ENCODE results near the gene PHAF1. TPM values are rescaled to one million over a fixed set of nuclear protein-coding genes. Genes with fewer than 3 reads are reported as not detected.

PHAF1 gene
- total RNA-seq, 2 experiments from 2014 or later: 12.7 to 14.0 TPM

GRCh38 chr16:67147437-67148140 is 37.8 kb downstream of the PHAF1 start:
- H3K4me1 Mint-ChIP-seq: peaks cover 5% of the 10 kb centered on the region
- no peak overlapping the region for H3K4me3 Mint-ChIP-seq
- H3K9me3 Mint-ChIP-seq (ENCODE audit: low read depth): no peaks in the 10 kb centered on the region
- H3K27me3 Mint-ChIP-seq: peaks cover 9% of the 10 kb centered on the region
- ATAC-seq (no peak), DNase-seq (no peak)
- H3K27ac Mint-ChIP-seq: no peak overlapping the region
- peaks cover 36% of the 10 kb centered on the region for H3K36me3 Mint-ChIP-seq (ENCODE audit: low read depth)
- POLR2A ChIA-PET: no interaction called here
- CTCF ChIA-PET: interaction anchor here (1.0 kb wide), 1 partner anchor 10 kb away, joined by 3 read pairs; no protein-coding TSS in a partner anchor
- intact Hi-C loops (cut with DNase I, micrococcal nuclease): no loop called here

GRCh38 chr16:67148221-67148620 is 38.5 kb downstream of the PHAF1 start:
- ChIA-PET POLR2A (no interaction called here), CTCF (no interaction called here)
- Mint-ChIP-seq H3K27me3 (peaks cover 14% of the 10 kb centered on the region), H3K36me3 (ENCODE audit: low read depth) (peaks cover 32% of the 10 kb centered on the region), H3K4me1 (peaks cover 9% of the 10 kb centered on the region), H3K27ac (no peak overlapping the region), H3K9me3 (ENCODE audit: low read depth) (no peaks in the 10 kb centered on the region), H3K4me3 (no peak overlapping the region)
- DNase-seq: no peak
- intact Hi-C loops (cut with DNase I, micrococcal nuclease): no loop called here
- ATAC-seq: no peak

DNA sequence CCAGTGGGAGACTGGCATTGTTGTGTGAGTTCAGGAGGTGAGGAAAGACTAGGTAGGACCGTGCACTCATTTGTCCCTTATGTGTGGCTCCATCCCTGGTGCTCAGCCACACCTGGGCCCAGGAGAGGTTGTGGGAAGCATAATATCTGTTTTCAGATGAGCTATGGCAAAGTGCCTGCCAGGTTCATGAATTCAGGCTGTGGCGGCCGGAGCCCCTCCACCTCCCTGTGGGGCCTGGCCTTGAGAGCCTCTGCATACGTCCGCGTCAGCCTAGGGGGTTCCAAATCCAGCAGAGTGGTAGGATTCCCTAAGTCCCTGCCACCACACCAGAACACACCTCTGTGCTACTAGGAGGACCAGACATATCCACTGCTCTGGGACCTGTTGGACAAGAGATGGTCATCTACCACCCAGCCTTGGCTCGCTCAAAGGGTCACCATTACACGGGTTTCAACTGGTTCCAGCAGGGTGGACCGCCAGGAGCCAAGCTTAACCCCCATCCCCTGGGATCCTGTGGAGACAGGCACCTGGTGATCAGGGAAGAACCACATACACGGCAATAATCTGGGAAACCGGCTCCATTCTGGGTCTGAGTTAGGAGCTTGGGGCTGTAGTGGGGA is 39.0 kb downstream of the PHAF1 start:
- H3K9me3 Mint-ChIP-seq (ENCODE audit: low read depth): no peaks in the 10 kb centered on the region
- CTCF ChIA-PET: interaction anchor here (0.7 kb wide), 1 partner anchor 37 kb away, joined by 3 read pairs; no protein-coding TSS in a partner anchor
- DNase-seq (no peak), ATAC-seq (no peak)
- no peak overlapping the region for H3K27ac Mint-ChIP-seq
- H3K36me3 Mint-ChIP-seq (ENCODE audit: low read depth): peaks cover 28% of the 10 kb centered on the region
- intact Hi-C loops (cut with DNase I, micrococcal nuclease): no loop called here
- POLR2A ChIA-PET: no interaction called here
- H3K4me3 Mint-ChIP-seq: peak overlapping the region; percentile 10
- peaks cover 14% of the 10 kb centered on the region for H3K27me3 Mint-ChIP-seq
- peaks cover 10% of the 10 kb centered on the region for H3K4me1 Mint-ChIP-seq

DNA sequence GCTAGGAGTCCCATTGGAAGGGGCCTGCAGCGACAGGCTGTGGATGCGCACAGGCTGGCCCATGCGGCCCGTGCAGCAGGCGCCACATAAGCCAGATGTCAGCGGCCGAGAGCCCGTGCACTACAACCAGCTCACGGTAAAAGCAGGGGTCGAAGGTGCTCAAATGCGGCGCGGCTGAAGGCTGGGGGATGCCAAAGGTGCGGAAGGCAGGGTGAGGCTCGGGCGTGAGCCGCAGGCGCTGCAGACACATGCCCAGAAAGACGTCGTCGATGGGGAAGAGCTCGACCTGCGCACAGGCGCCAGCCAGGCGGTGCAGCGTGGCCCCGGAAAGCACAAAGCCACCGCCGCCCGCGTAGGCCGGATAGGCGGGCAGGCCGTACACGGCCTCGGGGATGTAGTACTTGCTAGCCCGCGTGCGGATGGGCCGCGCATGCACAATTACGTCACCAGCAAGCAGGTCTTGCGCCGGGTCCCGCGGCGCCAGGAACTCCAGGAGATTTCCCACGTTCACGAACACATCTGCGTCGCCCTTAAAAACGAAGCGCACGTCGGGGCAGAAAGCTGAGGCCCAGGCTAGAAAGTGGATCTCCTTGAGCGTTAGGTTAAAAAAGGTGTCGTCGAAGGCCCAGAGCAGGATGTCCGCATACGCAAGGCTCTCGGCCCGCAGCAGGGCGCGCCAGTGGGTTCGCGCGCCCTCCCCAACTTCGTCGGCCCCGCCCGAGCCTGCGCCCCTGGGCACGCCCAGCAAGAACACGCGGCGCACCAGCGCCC is 39.7 kb downstream of the PHAF1 start:
- ATAC-seq (peak; percentile 17), DNase-seq (no peak)
- Mint-ChIP-seq H3K36me3 (ENCODE audit: low read depth) (peaks cover 31% of the 10 kb centered on the region), H3K4me3 (peak overlapping the region; percentile 10), H3K4me1 (peaks cover 10% of the 10 kb centered on the region), H3K9me3 (ENCODE audit: low read depth) (no peaks in the 10 kb centered on the region), H3K27ac (no peak overlapping the region), H3K27me3 (peaks cover 14% of the 10 kb centered on the region)
- intact Hi-C loops (cut with DNase I, micrococcal nuclease): no loop called here
- ChIA-PET CTCF (interaction anchor here (0.7 to 1.8 kb wide), 2 partner anchors 9 to 38 kb away, joined by 3 to 7 read pairs; no protein-coding TSS in a partner anchor), POLR2A (no interaction called here)

GRCh38 chr16:67150047-67150832 is 40.5 kb downstream of the PHAF1 start:
- DNase-seq: peak; percentile 76
- no peaks in the 10 kb centered on the region for H3K9me3 Mint-ChIP-seq (ENCODE audit: low read depth)
- H3K4me3 Mint-ChIP-seq: peak overlapping the region; percentile 63
- peaks cover 14% of the 10 kb centered on the region for H3K27me3 Mint-ChIP-seq
- ChIA-PET CTCF (interaction anchor here (0.6 to 1.9 kb wide), 9 partner anchors 10 to 320 kb away, joined by 3 to 8 read pairs (median 5); no protein-coding TSS in a partner anchor), POLR2A (interaction anchor here (1.1 kb wide), 1 partner anchor 8 kb away, joined by 3 read pairs; no protein-coding TSS in a partner anchor)
- peak; percentile 77 for ATAC-seq
- H3K4me1 Mint-ChIP-seq: peaks cover 11% of the 10 kb centered on the region
- H3K36me3 Mint-ChIP-seq (ENCODE audit: low read depth): peaks cover 29% of the 10 kb centered on the region
- no peak overlapping the region for H3K27ac Mint-ChIP-seq
- intact Hi-C loops (cut with DNase I, micrococcal nuclease): no loop called here

DNA sequence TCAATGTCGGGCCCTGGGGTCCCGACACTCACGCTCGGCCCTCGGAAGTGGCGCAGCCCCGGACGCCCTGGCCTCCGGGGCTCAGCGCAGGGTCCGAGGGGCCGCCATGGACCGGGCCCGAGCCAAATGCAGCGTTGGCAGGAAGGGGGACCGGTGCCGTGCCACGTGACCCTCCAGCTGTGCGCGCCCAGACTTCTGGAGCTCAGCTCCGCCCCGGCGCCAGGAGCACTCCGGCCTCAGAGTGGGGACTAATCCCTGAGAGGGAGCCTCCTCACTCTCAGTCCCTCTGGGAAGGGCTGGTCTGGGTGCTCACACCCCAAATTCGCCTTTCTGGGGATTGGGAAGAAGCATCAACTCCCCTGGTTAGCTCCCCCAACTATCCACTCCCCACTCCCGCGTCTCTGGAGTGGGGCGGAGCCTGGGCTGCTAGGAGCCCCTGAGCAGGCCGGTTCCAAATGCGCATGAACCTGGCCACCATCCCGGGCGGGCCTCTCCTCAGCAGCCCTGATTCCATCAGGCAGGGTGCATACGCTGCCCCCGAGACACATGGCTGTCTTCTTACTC is 41.2 kb downstream of the PHAF1 start, which contains the start of gene B3GNT9:
TSS of gene B3GNT9 (minus strand) at position 166 of the 564 bp plus-strand sequence. CDS start 513 bp downstream, outside the sequence.
- Mint-ChIP-seq H3K36me3 (ENCODE audit: low read depth) (peaks cover 23% of the 10 kb centered on the region), H3K9me3 (ENCODE audit: low read depth) (no peaks in the 10 kb centered on the region), H3K27me3 (peaks cover 14% of the 10 kb centered on the region), H3K27ac (no peak within 1 kb of the TSS), H3K4me1 (peaks cover 15% of the 10 kb centered on the region), H3K4me3 (peak within 1 kb of the TSS; percentile 63)
- CTCF ChIA-PET: interaction anchor here (0.6 to 1.9 kb wide), 14 partner anchors 10 to 321 kb away, joined by 3 to 8 read pairs (median 4); no protein-coding TSS in a partner anchor
- POLR2A ChIA-PET: interaction anchor here (0.7 to 1.5 kb wide), 3 partner anchors 9 to 12 kb away, joined by 3 to 4 read pairs (median 3); partner anchors contain the start of genes FBXL8 and TRADD
- ATAC-seq (peak; percentile 46), DNase-seq (peak; percentile 64)
- intact Hi-C loops (cut with DNase I, micrococcal nuclease): no loop called here

- DNase-seq: no peak
- H3K4me1 Mint-ChIP-seq: peaks cover 21% of the 10 kb centered on the region
- ATAC-seq: no peak
- H3K4me3 Mint-ChIP-seq: peak overlapping the region; percentile 63
- ChIA-PET CTCF (interaction anchor here (0.6 to 1.9 kb wide), 17 partner anchors 9 to 198 kb away, joined by 3 to 8 read pairs (median 3); no protein-coding TSS in a partner anchor), POLR2A (interaction anchor here (0.7 to 1.5 kb wide), 3 partner anchors 9 to 11 kb away, joined by 3 to 4 read pairs (median 3); partner anchors contain the start of genes FBXL8 and TRADD)
- intact Hi-C loops (cut with DNase I, micrococcal nuclease): no loop called here
- no peaks in the 10 kb centered on the region for H3K9me3 Mint-ChIP-seq (ENCODE audit: low read depth)
- H3K36me3 Mint-ChIP-seq (ENCODE audit: low read depth): peaks cover 18% of the 10 kb centered on the region
- peaks cover 14% of the 10 kb centered on the region for H3K27me3 Mint-ChIP-seq
- H3K27ac Mint-ChIP-seq: no peak overlapping the region
These were observed 41.8 kb downstream of the PHAF1 start for GRCh38 chr16:67151431-67152097.

DNA sequence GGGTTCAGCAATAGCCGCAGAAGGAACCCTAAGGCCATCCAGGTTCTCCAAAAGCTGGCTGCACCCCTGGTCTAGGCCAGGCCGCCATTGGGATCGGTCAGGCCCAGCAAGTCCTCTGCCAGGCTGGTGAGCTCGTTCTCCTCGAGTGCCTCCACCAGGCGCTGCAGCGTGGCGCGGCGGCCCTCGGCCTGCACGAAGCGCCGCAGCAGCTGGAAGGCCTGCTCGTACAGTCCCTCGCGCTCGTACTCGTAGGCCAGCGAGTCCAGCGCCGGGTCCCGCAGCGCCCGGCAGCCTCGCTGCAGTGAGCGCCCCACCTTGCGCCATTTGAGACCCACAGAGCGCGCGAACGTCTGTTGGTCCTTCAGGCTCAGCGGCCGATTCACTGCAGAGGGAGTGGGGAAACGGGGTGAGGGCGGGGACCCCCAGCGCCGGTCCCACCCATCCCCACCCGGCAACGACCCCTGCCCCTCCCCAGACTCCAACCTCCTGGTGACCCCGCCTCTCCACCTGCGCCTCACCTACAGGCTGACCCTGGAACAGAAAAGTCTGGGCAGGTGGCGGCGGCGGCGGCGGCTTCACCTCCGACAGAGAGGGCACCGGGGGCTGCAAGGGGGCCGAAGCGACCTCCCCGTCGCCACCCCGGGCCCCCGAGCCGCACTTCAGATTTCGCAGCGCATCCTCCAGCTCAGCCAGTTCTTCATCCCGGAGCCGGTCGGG is 45.0 kb downstream of the PHAF1 start:
- intact Hi-C loops (cut with DNase I, micrococcal nuclease): loop anchor here (1.0 to 5.0 kb wide), 5 partner anchors 47 to 208 kb away; partner anchors contain the start of gene PHAF1 (in 1 of the 2)
- H3K9me3 Mint-ChIP-seq (ENCODE audit: low read depth): no peaks in the 10 kb centered on the region
- POLR2A ChIA-PET: interaction anchor here (0.6 to 1.1 kb wide), 2 partner anchors 136 to 137 kb away, joined by 3 to 4 read pairs; no protein-coding TSS in a partner anchor
- no peak overlapping the region for H3K27ac Mint-ChIP-seq
- CTCF ChIA-PET: interaction anchor here (0.6 to 3.1 kb wide), 56 partner anchors 9 to 289 kb away, joined by 3 to 64 read pairs (median 6); partner anchors contain the start of genes CBFB, FHOD1, HSF4 and MATCAP1
- peaks cover 4% of the 10 kb centered on the region for H3K36me3 Mint-ChIP-seq (ENCODE audit: low read depth)
- ATAC-seq: no peak
- H3K4me3 Mint-ChIP-seq: peak overlapping the region; percentile 59
- DNase-seq: no peak
- peaks cover 45% of the 10 kb centered on the region for H3K4me1 Mint-ChIP-seq
- H3K27me3 Mint-ChIP-seq: peaks cover 12% of the 10 kb centered on the region

Data from activated CD4-positive, alpha-beta T cell treated with anti-CD3 and anti-CD28 coated beads for 36 hours (primary cell).